B cell (primary cell): ENCODE measurements around the gene MAPKAP1. TPM values are rescaled to one million over a fixed set of nuclear protein-coding genes. Genes with fewer than 3 reads are reported as not detected.
A peak's percentile ranks its signal among the peaks of the same experiment; 100 is the strongest.

ENCODE experiments used
- ATAC-seq: fragments of 200-7000 bp; cut with Tn5 transposase; one replicate; pipeline ENCODE4 v1.10.0; 2021; ENCODE audit warnings: low read depth, mild to moderate bottlenecking, moderate number of reproducible peaks, moderate library complexity
- CTCF ChIA-PET: fragments of 350-600 bp; sonication (Branson Sonifier 250); formaldehyde crosslinking; loops from one replicate; lab custom pipeline; 2021; ENCODE audit warnings: antibody characterized with exemption, inconsistent platforms; lab: Charles Lee
- POLR2A ChIA-PET: fragments of 350-600 bp; sonication (Branson Sonifier 250); formaldehyde crosslinking; loops from one replicate; lab custom pipeline; 2021; ENCODE audit warnings: antibody characterized with exemption; lab: Charles Lee
- DNase-seq: peaks from one replicate; pipeline ENCODE4 v3.0.0; 2013
- H2AFZ ChIP-seq: 2 replicates; pipeline ENCODE4 v1.6.1; 2012; ENCODE audit warnings: mild to moderate bottlenecking, low read depth, low read length; ENCODE audit not compliant: insufficient read depth, poor library complexity, severe bottlenecking
- H3K27ac ChIP-seq, 2 donors: 1 replicate in 1 of 2; 2 replicates in 1 of 2; pipeline ENCODE4 v1.5.1; 2012 to 2013; ENCODE audit warnings: low read length in 2 of 2, mild to moderate bottlenecking in 2 of 2, moderate library complexity in 1 of 2
- H3K27me3 ChIP-seq, 4 experiments: fragments of 200-600 bp in 1 of 4; sonication (generic) in 1 of 4; replicated peaks in 1 of 4; 1 replicate in 2 of 4; 2 replicates in 2 of 4; pipeline versions ENCODE4 v1.6.1 to v1.7.0; 2013 to 2016; ENCODE audit warnings: low read length in 3 of 4, mild to moderate bottlenecking in 2 of 4, mixed read lengths in 1 of 4, moderate library complexity in 1 of 4; ENCODE audit not compliant: insufficient read depth in 4 of 4, control insufficient read depth in 3 of 4; ENCODE audit errors: control extremely low read depth in 1 of 4
- H3K36me3 ChIP-seq, 2 experiments: replicated peaks in 1 of 2; 1 replicate in 1 of 2; 2 replicates in 1 of 2; pipeline versions ENCODE4 v1.6.1 to v1.7.1; 2013; ENCODE audit warnings: low read length in 1 of 2; ENCODE audit not compliant: insufficient read depth in 2 of 2, control insufficient read depth in 1 of 2; ENCODE audit errors: control extremely low read depth in 1 of 2, extremely low read depth in 1 of 2
- H3K4me1 ChIP-seq, 2 donors: fragments of 200-600 bp in 1 of 2; sonication (generic) in 1 of 2; 1 replicate in 1 of 2; 2 replicates in 1 of 2; pipeline versions ENCODE4 v1.5.1 to v1.6.1; 2013 to 2017; ENCODE audit warnings: low read length in 2 of 2; ENCODE audit not compliant: control insufficient read depth in 2 of 2, insufficient read depth in 2 of 2
- H3K4me2 ChIP-seq: replicated peaks from 2 replicates; pipeline ENCODE3; 2012; ENCODE audit warnings: mild to moderate bottlenecking, low read depth, low read length; ENCODE audit not compliant: poor library complexity, severe bottlenecking
- H3K4me3 ChIP-seq, 5 experiments: fragments of 200-600 bp in 1 of 5; sonication (generic) in 1 of 5; 1 replicate in 3 of 5; 2 replicates in 2 of 5; pipeline versions ENCODE4 v1.5.1 to v1.7.0; 2011 to 2016; ENCODE audit warnings: low read length in 4 of 5, mild to moderate bottlenecking in 4 of 5, low read depth in 2 of 5, control low read depth in 1 of 5, moderate library complexity in 1 of 5; ENCODE audit not compliant: insufficient read depth in 1 of 5; ENCODE audit errors: control extremely low read depth in 1 of 5, extremely low read depth in 1 of 5
- H3K79me2 ChIP-seq: fragments of 200-600 bp; sonication (generic); one replicate; pipeline ENCODE4 v1.6.0; 2016; ENCODE audit warnings: low read length; ENCODE audit not compliant: control insufficient read depth, insufficient read depth
- H3K9ac ChIP-seq: fragments of 200-600 bp; sonication (generic); 2 replicates; pipeline ENCODE4 v1.6.1; 2017; ENCODE audit warnings: mild to moderate bottlenecking, low read length, moderate library complexity
- H3K9me3 ChIP-seq, 3 donors: one replicate each; pipeline versions ENCODE4 v1.6.1 to v1.7.1; 2013; ENCODE audit warnings: low read length in 2 of 3; ENCODE audit not compliant: control insufficient read depth in 2 of 3, insufficient read depth in 1 of 3; ENCODE audit errors: control extremely low read depth in 1 of 3
- H4K20me1 ChIP-seq: 2 replicates; pipeline ENCODE4 v1.6.0; 2012; ENCODE audit warnings: mild to moderate bottlenecking, low read length; ENCODE audit not compliant: insufficient read depth, control insufficient read depth, poor library complexity, severe bottlenecking
- H3K27ac Mint-ChIP-seq: one replicate; pipeline ENCODE4 v1.8.0; 2021; ENCODE audit warnings: mixed read lengths
- H3K27me3 Mint-ChIP-seq: one replicate; pipeline ENCODE4 v1.8.0; 2021; ENCODE audit warnings: mixed read lengths
- H3K4me1 Mint-ChIP-seq: one replicate; pipeline ENCODE4 v1.8.0; 2021; ENCODE audit warnings: mixed read lengths
- H3K4me3 Mint-ChIP-seq: one replicate; pipeline ENCODE4 v1.8.0; 2021; ENCODE audit warnings: mixed read lengths
- H3K9me3 Mint-ChIP-seq: one replicate; pipeline ENCODE4 v1.8.0; 2022; ENCODE audit warnings: mixed read lengths; ENCODE audit not compliant: insufficient read depth
- EZH2 ChIP-seq: IDR thresholded peaks from 2 replicates; pipeline ENCODE4 v1.6.1; 2012; ENCODE audit warnings: borderline replicate concordance, low read depth, mild to moderate bottlenecking, moderate library complexity, low read length; ENCODE audit not compliant: insufficient read depth, poor library complexity, severe bottlenecking
- WGBS: methylation state at CpG from one replicate; pipeline ENCODE4 v1.1.5; 2013; ENCODE audit warnings: missing lambda C conversion rate; ENCODE audit not compliant: insufficient coverage; 5-methylcytosine and 5-hydroxymethylcytosine counted together
- intact Hi-C: fragments of 100-400 bp; cut with micrococcal nuclease; formaldehyde crosslinking; loops from one replicate; pipeline ENCODE4 v1.10.0; 2022
- polyA plus RNA-seq: library from polyadenylated mRNA; depleted of rRNA; stranded (reverse); fragments of >200 nt; gene quantifications from 2 replicates; pipeline ENCODE4 v1.2.3, GENCODE V29; 2012
- total RNA-seq, 2 donors: library from RNA; stranded (reverse); fragments of 120-200 nt in 1 of 2; gene quantifications; 1 replicate in 1 of 2; 2 replicates in 1 of 2; pipeline versions ENCODE4 v1.2.3 to v1.2.4, GENCODE V29; 2013 to 2022
- TF ChIP-seq, protein P1 (sequence below): fragments of 200-600 bp; IDR thresholded peaks from one replicate; pipeline ENCODE4 v1.8.0; 2022; ENCODE audit warnings: antibody characterized with exemption, mild to moderate bottlenecking

The MAPKAP1 gene
- total and polyA plus RNA-seq, 2 donors (not counting 1 experiment from before 2014, with no cell fraction given): 51.6 to 62.4 TPM

GRCh38 chr9:125428060-125428901 is 278.7 kb downstream of the MAPKAP1 start:
- no peak overlapping the region for H3K27ac Mint-ChIP-seq
- no peak overlapping the region for H3K4me2 ChIP-seq
- no peaks in the 10 kb centered on the region for H3K27me3 Mint-ChIP-seq
- no peaks in the 10 kb centered on the region for H3K9me3 Mint-ChIP-seq
- no peak overlapping the region for H3K9ac ChIP-seq
- DNase-seq: peak; percentile 52
- no peak overlapping the region for H3K27ac ChIP-seq
- H4K20me1 ChIP-seq: no peaks in the 10 kb centered on the region
- no peaks in the 10 kb centered on the region for H3K27me3 ChIP-seq
- ChIA-PET POLR2A (no interaction called here), CTCF (interaction anchor here (0.7 to 1.5 kb wide), 5 partner anchors 20 to 970 kb away, joined by 3 to 5 read pairs (median 3); no protein-coding TSS in a partner anchor)
- 90% methylated on average over 10 of the region's 10 CpGs for WGBS
- no peaks in the 10 kb centered on the region for H3K79me2 ChIP-seq
- no peaks in the 10 kb centered on the region for H3K36me3 ChIP-seq
- TF ChIP-seq EZH2: no peak
- TF ChIP-seq, protein P1, sequence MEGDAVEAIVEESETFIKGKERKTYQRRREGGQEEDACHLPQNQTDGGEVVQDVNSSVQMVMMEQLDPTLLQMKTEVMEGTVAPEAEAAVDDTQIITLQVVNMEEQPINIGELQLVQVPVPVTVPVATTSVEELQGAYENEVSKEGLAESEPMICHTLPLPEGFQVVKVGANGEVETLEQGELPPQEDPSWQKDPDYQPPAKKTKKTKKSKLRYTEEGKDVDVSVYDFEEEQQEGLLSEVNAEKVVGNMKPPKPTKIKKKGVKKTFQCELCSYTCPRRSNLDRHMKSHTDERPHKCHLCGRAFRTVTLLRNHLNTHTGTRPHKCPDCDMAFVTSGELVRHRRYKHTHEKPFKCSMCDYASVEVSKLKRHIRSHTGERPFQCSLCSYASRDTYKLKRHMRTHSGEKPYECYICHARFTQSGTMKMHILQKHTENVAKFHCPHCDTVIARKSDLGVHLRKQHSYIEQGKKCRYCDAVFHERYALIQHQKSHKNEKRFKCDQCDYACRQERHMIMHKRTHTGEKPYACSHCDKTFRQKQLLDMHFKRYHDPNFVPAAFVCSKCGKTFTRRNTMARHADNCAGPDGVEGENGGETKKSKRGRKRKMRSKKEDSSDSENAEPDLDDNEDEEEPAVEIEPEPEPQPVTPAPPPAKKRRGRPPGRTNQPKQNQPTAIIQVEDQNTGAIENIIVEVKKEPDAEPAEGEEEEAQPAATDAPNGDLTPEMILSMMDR: peak; percentile 51
- no peak overlapping the region for H3K4me3 ChIP-seq
- intact Hi-C loops: no loop called here
- H3K4me1 Mint-ChIP-seq: no peaks in the 10 kb centered on the region
- no peaks in the 10 kb centered on the region for H3K4me1 ChIP-seq
- H3K4me3 Mint-ChIP-seq: no peak overlapping the region
- H2AFZ ChIP-seq: no peak overlapping the region
- no peaks in the 10 kb centered on the region for H3K9me3 ChIP-seq
- ATAC-seq: no peak

DNA sequence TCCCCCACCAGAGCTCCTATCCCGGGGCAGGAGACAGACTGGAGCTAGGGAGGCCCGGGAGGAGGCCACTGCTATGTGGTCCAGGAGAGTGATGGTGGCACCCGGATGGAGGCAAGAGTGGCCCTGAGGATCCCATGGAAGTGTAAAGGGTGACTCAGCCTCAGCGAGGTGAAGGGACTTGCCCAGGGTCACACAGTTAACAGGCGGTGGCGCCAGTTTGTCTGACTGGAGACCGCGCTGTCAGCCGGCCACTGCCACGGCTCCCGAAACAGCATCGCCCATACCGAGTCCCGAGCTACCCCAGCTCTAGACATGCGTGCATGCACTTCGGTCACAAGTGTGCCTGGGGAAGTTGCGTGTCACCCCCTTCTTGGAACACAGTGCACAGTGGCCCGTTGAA is 279.5 kb downstream of the MAPKAP1 start:
- H3K27ac ChIP-seq: no peak overlapping the region
- H3K4me2 ChIP-seq: no peak overlapping the region
- Mint-ChIP-seq H3K27ac (no peak overlapping the region), H3K27me3 (no peaks in the 10 kb centered on the region), H3K4me3 (no peak overlapping the region), H3K9me3 (no peaks in the 10 kb centered on the region), H3K4me1 (no peaks in the 10 kb centered on the region)
- DNase-seq (no peak), ATAC-seq (no peak)
- H3K9me3 ChIP-seq: no peaks in the 10 kb centered on the region
- no peak for TF ChIP-seq EZH2
- TF ChIP-seq, protein P1: no peak
- H3K9ac ChIP-seq: no peak overlapping the region
- no peaks in the 10 kb centered on the region for H3K4me1 ChIP-seq
- H3K36me3 ChIP-seq: no peaks in the 10 kb centered on the region
- H3K4me3 ChIP-seq: no peak overlapping the region
- ChIA-PET POLR2A (no interaction called here), CTCF (interaction anchor here (0.7 to 1.5 kb wide), 6 partner anchors 9 to 971 kb away, joined by 3 to 5 read pairs (median 4); no protein-coding TSS in a partner anchor)
- intact Hi-C loops: no loop called here
- no peaks in the 10 kb centered on the region for H3K27me3 ChIP-seq
- no peaks in the 10 kb centered on the region for H4K20me1 ChIP-seq
- 90% methylated on average over 17 of the region's 18 CpGs for WGBS
- H3K79me2 ChIP-seq: no peaks in the 10 kb centered on the region
- no peak overlapping the region for H2AFZ ChIP-seq
